Umbilical cord (tissue), 2 donors: Measurements from ENCODE around the gene PRICKLE2. TPM values are rescaled to one million over a fixed set of nuclear protein-coding genes. Genes with fewer than 3 reads are reported as not detected.
A peak's percentile ranks its signal among the peaks of the same experiment; 100 is the strongest.

Experiments used
- DNase-seq: peaks from one replicate; pipeline ENCODE4 v3.0.0-alpha.2; 2015; ENCODE audit warnings: low spot score
- total RNA-seq: library from RNA; depleted of rRNA; stranded (reverse); fragments of >200 nt; gene quantifications from one replicate; pipeline ENCODE4 v1.2.3, GENCODE V29; 2014; ENCODE audit warnings: low replicate concordance; ENCODE audit not compliant: insufficient read depth

PRICKLE2 gene
- total RNA-seq, 1 donor from 2014 or later = 56.1 TPM

GRCh38 chr3:64160000-64160695, 65.1 kb downstream of the PRICKLE2 start:
- DNase-seq = no peak

GRCh38 chr3:64158334-64158733, 66.9 kb downstream of the PRICKLE2 start:
- no peak for DNase-seq

- peak; percentile 40 for DNase-seq
These were observed 67.9 kb downstream of the PRICKLE2 start for GRCh38 chr3:64157150-64158035.

DNA sequence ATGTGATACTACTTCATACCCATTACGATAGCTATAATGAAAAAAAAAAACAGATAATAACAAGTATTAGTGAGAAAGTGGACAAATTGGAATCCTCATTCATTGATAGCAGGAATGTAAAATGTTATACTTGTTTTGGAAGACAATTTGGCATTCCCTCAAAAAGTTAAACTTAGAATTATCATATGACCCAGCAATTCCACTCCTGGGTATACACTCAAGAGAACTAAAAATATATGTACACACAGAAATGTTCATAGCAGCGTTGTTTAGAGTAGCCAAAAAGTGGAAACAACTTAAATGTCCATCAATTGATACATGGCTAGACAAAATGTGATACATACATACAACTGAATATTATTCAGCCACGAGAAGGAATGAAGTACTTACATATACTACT, 69.9 kb downstream of the PRICKLE2 start:
- DNase-seq = no peak

- no peak for DNase-seq
These were observed 72.4 kb downstream of the PRICKLE2 start for GRCh38 chr3:64152676-64153466.

DNA sequence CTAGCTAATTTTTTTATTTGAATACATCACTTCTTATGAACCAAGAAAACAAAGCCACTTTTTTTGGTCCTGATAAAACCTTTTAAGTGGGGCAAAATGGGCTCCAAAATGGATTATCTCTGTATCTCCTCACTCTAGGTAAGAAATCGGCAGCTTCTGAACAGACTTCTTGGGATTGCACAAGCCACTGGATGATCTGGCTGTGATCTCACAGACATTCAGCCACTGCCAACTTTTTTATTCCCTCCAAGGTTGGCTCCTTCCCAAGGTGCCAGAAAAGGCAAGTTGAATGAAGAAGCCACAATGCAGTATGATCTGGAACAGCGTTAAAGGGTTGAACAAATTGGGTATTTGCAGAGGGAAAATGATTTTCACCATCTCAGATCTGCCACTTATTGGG, 73.2 kb downstream of the PRICKLE2 start:
- peak; percentile 89 for DNase-seq

DNA sequence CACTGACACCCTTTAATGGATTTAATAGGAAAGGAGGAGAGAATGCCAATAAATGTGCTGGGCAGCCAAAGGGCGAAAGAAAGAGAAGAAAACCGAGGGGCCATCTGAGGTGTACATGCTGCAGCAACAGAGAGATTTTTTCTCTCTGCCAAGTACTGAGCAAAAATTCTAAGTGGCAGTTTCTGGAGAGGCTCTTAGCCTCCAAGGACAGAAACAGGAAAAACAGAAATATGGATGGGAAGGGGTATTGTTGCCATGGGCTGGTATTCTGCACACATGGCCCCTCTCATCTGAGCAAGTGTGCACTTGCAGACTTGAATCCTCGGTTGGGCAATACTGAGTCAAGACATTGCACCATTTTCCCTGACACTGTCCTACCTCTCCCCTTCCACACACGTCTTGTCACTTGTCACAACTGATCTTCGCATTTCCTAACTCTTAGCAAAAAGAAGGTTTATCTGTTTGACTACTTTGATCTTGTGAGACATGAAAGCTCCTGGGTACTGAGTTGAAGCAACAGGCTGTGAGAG, 73.9 kb downstream of the PRICKLE2 start:
- DNase-seq = no peak

GRCh38 chr3:64150623-64151207, 74.6 kb downstream of the PRICKLE2 start:
- DNase-seq = peak; percentile 99

DNA sequence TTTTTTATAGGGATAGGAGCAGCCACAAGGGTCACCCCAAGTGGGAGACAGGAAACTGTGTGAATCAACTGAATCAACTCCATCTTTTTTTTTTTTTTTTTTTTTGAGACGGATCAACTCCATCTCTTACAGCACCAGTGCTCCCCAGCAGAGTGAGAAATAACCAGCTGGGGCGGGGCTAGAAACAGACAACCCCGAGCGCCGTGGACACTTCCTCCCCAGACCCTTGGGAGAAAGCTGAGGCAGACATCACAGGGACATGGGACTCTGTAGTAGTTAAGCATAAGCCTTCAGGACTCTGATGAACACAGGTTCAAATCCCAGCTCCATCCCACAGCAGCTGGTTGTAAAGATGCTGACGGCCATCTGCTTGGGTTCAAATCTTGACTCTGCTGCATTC, 75.4 kb downstream of the PRICKLE2 start:
- no peak for DNase-seq

DNA sequence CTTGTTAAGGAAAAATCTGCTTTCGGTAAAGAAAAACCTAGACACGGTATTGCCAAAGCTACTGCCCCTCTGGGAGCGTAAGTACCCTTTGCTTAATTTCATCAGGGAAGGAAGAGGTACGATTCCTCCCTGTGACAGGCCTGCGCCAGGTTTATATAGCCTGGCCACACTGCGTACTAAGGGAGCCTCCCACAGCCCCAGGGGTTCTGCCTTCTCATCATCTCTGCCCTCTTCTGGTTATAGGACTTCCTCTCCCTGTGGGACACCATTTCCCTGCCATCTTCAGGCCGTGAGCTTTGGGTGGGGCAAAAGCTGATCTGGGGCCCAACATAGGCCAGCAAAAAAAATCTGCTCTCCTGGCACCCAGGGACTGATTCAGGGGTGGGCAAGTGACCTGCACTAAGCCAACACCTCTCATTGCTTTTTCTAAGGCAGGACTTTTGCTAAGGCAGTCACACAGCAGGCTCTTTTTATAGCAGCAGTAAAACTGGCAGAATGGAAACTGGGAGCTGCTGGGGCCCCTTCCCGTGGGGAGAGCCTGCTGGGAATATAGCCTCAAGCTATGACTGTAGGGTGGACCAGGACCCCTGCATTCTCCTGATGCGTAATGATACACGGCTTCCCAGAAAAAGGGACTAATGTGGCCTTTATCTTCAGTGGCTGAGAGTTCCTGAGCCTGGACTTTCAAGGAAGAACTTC, 76.2 kb downstream of the PRICKLE2 start:
- no peak for DNase-seq

- no peak for DNase-seq
These were observed 78.1 kb downstream of the PRICKLE2 start for GRCh38 chr3:64147211-64147610.

- no peak for DNase-seq
These were observed 79.8 kb downstream of the PRICKLE2 start for GRCh38 chr3:64145438-64145837.

- DNase-seq = no peak
These were observed 80.9 kb downstream of the PRICKLE2 start for GRCh38 chr3:64144241-64144900.

- no peak for DNase-seq
These were observed 81.7 kb downstream of the PRICKLE2 start for GRCh38 chr3:64143409-64144130.

GRCh38 chr3:64141476-64141875, 83.8 kb downstream of the PRICKLE2 start:
- DNase-seq = no peak

GRCh38 chr3:64140651-64141050, 84.6 kb downstream of the PRICKLE2 start:
- DNase-seq = no peak

DNA sequence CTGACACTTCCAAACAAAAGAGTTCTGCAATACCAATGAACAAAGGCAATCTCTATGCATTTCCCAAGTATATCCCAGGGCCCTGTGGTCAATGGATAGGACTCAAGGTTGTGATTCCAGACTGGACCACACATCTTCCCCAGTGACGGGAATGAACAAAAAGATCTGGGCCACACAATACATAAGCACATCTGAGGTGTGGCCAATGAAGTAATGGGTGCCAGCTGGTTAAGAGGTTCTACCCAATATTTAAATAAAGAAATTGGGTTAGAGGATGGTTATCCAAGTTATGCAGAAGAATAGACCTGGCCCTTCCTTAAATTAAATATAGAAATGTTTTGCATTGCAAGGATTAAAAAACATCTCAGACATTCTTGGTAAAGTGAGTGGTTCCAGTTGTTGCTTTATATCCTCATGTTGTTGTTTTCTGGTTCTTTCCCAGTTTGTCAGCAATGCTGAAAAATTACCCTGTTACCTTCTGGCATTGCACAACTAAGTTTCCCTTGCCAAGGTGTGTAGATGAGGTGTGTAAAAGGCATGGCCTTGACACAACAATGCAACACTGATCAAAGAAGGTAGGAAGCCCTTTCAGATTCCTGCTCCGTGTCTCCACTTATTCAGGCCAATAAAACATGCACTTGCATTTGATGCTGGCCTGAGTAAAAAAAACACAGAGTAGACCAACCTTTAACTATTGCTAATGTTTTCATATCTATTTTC, 86.5 kb downstream of the PRICKLE2 start:
- no peak for DNase-seq

- DNase-seq = no peak
These were observed 87.2 kb downstream of the PRICKLE2 start for GRCh38 chr3:64138046-64138445.

- no peak for DNase-seq
These were observed 90.4 kb downstream of the PRICKLE2 start for GRCh38 chr3:64134882-64135281.
